GM12875 (cell line): ENCODE data around the gene PKDCC.

Source experiments
- H3K4me3 ChIP-seq: one replicate; pipeline ENCODE4 v1.5.1; 2011; ENCODE audit warnings: low read depth, low read length, control low read depth
- CTCF ChIP-seq: IDR thresholded peaks from 2 replicates; pipeline ENCODE4 v1.5.1; 2011; ENCODE audit warnings: low read depth, mild to moderate bottlenecking, control low read depth, inconsistent platforms, low read length, moderate library complexity, borderline replicate concordance; ENCODE audit not compliant: insufficient read depth

Gene PKDCC

DNA sequence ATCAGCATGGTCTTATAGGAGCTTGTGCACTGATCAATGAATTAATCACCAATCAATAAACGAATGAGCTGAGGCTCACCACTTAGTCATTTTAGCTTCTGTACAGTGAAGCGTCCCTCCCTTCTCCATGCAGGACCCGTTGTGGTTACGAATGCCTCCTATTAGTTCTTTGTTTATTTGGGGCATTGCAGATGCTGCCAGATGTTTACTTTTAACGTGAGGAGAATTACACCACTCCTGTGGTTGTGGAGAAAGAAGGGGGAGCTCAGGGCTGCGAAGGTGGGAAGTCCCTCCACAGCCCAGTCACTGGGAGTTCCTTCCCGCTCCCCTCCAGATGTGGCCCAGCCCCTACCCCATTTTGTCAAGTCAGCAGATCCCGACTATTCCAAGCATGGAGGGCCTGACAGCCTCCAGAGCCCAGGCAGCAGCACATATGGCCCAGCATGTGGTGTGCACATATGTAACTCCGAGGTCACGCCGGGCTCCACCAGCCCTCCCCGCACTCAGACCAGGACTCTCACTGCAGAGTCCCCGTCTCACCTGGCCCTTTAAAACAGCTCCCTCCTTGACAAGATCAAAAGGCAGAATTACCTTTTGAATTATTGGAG is 20.9 kb downstream of the PKDCC start:
- no peak for TF ChIP-seq CTCF
- H3K4me3 ChIP-seq: no peak overlapping the region

DNA sequence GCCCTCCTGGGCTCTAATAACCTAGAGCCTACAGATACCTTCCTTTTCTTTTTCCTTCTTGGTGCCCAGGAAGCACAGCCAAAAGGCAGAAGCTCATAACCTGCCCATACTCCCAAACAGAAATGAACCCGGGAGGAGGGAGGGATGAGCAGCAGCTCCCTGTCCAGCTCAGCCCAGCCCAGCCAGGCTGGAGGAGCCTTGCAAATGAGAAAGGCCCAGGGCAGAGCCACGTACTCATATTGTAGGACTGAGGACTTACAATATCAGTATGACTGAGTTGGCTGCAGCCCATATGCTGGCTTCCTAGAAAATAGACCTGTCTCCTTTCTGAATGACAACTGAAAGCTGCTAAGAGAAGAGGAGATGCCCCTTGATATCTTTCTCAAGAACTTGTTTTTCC is 21.7 kb downstream of the PKDCC start:
- no peak overlapping the region for H3K4me3 ChIP-seq
- no peak for TF ChIP-seq CTCF

GRCh38 chr2:42071791-42072190 is 24.0 kb downstream of the PKDCC start:
- H3K4me3 ChIP-seq: no peak overlapping the region
- no peak for TF ChIP-seq CTCF

- TF ChIP-seq CTCF: no peak
- H3K4me3 ChIP-seq: no peak overlapping the region
These were observed 24.7 kb downstream of the PKDCC start for GRCh38 chr2:42072349-42073118.

GRCh38 chr2:42073739-42074503 is 26.1 kb downstream of the PKDCC start:
- no peak for TF ChIP-seq CTCF
- no peak overlapping the region for H3K4me3 ChIP-seq

- 0 out of 2 replicates have a peak, but pooled peaks have one; percentile 8 for TF ChIP-seq CTCF
These were observed 26.8 kb downstream of the PKDCC start for GRCh38 chr2:42074661-42075060.

More at GRCh38 chr2:42074661-42075060, 26.8 kb downstream of the PKDCC start:
- H3K4me3 ChIP-seq: no peak overlapping the region
